ENCODE results near the gene ADSS1.

DNA sequence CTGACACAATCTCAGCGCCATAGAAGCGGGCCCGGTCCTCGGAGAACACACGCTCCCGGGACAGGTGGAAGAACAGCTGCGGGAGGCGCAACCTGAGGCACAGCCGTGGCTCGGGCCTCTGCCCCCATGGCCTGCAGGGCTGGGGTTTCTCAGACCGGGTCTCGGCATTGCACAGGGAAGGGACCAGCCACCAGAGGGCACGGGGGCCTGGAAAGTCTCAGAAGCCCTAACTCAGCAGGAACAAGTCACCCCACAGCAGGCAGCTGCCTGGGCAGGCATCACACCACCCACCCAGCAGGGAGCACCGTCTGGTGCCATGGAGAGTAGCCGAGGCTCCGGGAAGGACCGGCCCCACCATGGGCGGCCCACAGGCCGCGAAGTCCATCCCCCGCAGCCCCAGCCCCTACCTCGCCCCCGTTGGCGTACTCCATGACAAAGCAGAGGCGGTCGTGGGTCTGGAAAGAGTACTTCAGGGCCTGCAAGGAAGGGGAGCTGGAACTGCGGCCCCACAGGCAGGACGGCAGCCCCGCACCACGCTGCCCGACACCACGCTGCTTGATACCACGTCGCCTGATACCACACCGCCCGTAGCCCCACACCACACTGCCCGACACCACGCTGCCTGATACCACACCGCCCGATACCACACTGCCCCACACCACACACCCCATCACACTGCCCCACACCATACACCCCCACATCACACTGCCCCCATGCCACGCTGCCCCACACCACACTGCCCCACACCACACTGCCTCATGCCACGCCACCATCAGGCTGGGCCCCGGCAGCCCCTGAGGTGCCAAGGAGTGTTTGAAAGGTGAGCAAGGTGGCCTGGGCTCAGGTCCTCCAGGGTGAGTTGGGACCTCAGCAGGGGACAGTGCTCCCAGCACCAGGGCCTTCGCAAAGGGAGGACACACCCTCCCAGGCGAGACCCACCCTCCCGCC lies 49.8 kb downstream of the ADSS1 start:
- TF ChIP-seq POLR2A (IDR thresholded peaks at IDR 0.05) (no peak), POLR2AphosphoS5 (IDR thresholded peaks at IDR 0.05) (no peak)
- TF ChIP-seq, protein P1, sequence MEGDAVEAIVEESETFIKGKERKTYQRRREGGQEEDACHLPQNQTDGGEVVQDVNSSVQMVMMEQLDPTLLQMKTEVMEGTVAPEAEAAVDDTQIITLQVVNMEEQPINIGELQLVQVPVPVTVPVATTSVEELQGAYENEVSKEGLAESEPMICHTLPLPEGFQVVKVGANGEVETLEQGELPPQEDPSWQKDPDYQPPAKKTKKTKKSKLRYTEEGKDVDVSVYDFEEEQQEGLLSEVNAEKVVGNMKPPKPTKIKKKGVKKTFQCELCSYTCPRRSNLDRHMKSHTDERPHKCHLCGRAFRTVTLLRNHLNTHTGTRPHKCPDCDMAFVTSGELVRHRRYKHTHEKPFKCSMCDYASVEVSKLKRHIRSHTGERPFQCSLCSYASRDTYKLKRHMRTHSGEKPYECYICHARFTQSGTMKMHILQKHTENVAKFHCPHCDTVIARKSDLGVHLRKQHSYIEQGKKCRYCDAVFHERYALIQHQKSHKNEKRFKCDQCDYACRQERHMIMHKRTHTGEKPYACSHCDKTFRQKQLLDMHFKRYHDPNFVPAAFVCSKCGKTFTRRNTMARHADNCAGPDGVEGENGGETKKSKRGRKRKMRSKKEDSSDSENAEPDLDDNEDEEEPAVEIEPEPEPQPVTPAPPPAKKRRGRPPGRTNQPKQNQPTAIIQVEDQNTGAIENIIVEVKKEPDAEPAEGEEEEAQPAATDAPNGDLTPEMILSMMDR (IDR thresholded peaks at IDR 0.05), result no peak
